ENCODE results near the gene PDXK. TPM values are rescaled to one million over a fixed set of nuclear protein-coding genes. Genes with fewer than 3 reads are reported as not detected.

The PDXK gene
- total and polyA plus RNA-seq, 2 of the 13 experiments (the other 11 are each of a cell fraction or from before 2014, with no cell fraction given), result 114 to 184 TPM

DNA sequence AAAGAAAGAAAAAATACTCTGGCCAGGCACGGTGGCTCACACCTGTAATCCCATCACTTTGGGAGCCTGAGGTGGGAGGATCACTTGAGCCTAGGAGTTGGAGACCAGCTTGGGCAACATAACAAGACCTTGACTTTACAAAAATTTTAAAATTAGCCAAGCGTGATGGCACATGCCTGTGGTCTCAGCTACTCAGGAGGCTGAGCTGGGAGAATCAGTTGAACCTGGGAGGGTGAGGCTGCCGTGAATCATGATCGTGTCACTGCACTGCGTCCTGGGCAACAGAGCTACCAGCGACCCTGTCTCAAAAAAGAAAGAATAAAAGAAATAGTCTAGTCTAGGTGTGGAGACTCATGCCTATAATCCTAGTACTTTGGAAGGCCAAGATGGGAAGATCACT is 37.3 kb upstream of the PDXK start (continued):
- TF ChIP-seq, protein P1, sequence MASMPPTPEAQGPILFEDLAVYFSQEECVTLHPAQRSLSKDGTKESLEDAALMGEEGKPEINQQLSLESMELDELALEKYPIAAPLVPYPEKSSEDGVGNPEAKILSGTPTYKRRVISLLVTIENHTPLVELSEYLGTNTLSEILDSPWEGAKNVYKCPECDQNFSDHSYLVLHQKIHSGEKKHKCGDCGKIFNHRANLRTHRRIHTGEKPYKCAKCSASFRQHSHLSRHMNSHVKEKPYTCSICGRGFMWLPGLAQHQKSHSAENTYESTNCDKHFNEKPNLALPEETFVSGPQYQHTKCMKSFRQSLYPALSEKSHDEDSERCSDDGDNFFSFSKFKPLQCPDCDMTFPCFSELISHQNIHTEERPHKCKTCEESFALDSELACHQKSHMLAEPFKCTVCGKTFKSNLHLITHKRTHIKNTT (CRISPR knock-in tag; IDR thresholded peaks at IDR 0.05), result no peak

DNA sequence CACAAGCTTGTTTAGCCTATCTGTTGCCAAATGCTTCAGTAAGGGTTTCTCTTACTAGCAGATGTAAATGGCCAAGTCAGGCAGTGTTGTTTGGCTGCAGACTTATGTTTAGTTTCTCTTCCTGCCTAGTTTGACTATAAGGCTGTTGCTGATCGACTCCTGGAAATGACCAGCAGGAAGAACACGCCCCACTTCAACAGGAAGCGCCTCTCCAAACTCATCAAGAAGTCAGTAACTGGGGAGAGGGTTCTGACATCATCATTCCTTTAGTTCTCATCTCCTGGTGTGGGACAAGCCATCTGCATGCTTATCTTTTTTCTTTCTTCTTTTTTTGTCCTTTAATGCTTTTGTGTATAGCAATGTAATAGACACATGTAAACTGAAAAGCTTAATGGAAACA is 34.5 kb upstream of the PDXK start:
- Histone ChIP-seq H3K36me3 (replicated peaks in 1 of 2; ENCODE audit: control insufficient read depth in 1 of 2, insufficient read depth in 2 of 2, low read length in 2 of 2) (peaks cover 46 to 69% of the 10 kb centered on the region in 2 experiments; a peak in 4 of 5 replicates), H3K4me3 (replicated peaks in 1 of 3; ENCODE audit: insufficient read depth in 1 of 3, low read depth in 2 of 3, low read length in 3 of 3) (no peak overlapping the region), H3K4me1 (ENCODE audit: insufficient read depth, low read length) (peaks cover 11% of the 10 kb centered on the region), H4K20me1 (ENCODE audit: insufficient read depth, low read length) (no peaks in the 10 kb centered on the region), H3K79me2 (ENCODE audit: insufficient read depth, low read length) (peaks cover 8% of the 10 kb centered on the region), H3K27me3 (ENCODE audit: control insufficient read depth in 1 of 2, insufficient read depth in 2 of 2, low read length in 2 of 2) (no peaks in the 10 kb centered on the region; a peak in 1 of 5 replicates), H3K9ac (ENCODE audit: insufficient read depth, low read depth, low read length) (no peak overlapping the region), H3K4me2 (ENCODE audit: low read depth, low read length) (no peak overlapping the region), H2AFZ (ENCODE audit: low read length) (no peak overlapping the region), H3K27ac (ENCODE audit: extremely low read length, insufficient read depth, low read length) (no peak overlapping the region), H3K9me3 (ENCODE audit: low read length) (no peaks in the 10 kb centered on the region)
- ChIA-PET POLR2A (no interaction called here), CTCF (ENCODE audit: low intra/inter-chr PET ratio, low total read pairs) (no interaction called here)
- in situ Hi-C loops (cut with HindIII; ENCODE audit: extremely low pct_ligation_motif_present, low pct_unique_long_range_greater_than_20kb), result no loop called here
- BruUV-seq (replicated peaks), result no TSS peak
- intact Hi-C loops (cut with micrococcal nuclease; ENCODE audit: unreplicated experiment), result no loop called here
- FAIRE-seq (no peak), DNase-seq (ENCODE audit: low spot score) (no peak), ATAC-seq (no peak)
- TF ChIP-seq TP53 (CRISPR knock-in tag; conservative IDR thresholded peaks at IDR 0.05) (no peak), FOXA3 (CRISPR knock-in tag; IDR thresholded peaks at IDR 0.05) (no peak), EHMT2 (IDR thresholded peaks at IDR 0.05; ENCODE audit: borderline replicate concordance, low read depth, low read length) (no peak), ZBTB20 (CRISPR knock-in tag; IDR thresholded peaks at IDR 0.05; ENCODE audit: borderline replicate concordance, low read depth) (no peak), TSC22D2 (CRISPR knock-in tag; IDR thresholded peaks at IDR 0.05; ENCODE audit: borderline replicate concordance) (no peak), ZNF333 (CRISPR knock-in tag; IDR thresholded peaks at IDR 0.05; ENCODE audit: borderline replicate concordance) (no peak), ZNF788 (CRISPR knock-in tag; IDR thresholded peaks at IDR 0.05; ENCODE audit: borderline replicate concordance) (no peak), ZBTB8A (CRISPR knock-in tag; IDR thresholded peaks at IDR 0.05; ENCODE audit: borderline replicate concordance, low read depth) (no peak), ZNF746 (CRISPR knock-in tag; IDR thresholded peaks at IDR 0.05) (no peak)
- TF ChIP-seq, protein P2, sequence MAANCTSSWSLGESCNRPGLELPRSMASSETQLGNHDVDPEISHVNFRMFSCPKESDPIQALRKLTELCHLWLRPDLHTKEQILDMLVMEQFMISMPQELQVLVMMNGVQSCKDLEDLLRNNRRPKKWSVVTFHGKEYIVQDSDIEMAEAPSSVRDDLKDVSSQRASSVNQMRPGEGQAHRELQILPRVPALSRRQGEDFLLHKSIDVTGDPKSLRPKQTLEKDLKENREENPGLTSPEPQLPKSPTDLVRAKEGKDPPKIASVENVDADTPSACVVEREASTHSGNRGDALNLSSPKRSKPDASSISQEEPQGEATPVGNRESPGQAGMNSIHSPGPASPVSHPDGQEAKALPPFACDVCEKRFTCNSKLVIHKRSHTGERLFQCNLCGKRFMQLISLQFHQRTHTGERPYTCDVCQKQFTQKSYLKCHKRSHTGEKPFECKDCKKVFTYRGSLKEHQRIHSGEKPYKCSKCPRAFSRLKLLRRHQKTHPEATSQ (CRISPR knock-in tag; IDR thresholded peaks at IDR 0.05; ENCODE audit: borderline replicate concordance), result no peak
- TF ChIP-seq, protein P3, sequence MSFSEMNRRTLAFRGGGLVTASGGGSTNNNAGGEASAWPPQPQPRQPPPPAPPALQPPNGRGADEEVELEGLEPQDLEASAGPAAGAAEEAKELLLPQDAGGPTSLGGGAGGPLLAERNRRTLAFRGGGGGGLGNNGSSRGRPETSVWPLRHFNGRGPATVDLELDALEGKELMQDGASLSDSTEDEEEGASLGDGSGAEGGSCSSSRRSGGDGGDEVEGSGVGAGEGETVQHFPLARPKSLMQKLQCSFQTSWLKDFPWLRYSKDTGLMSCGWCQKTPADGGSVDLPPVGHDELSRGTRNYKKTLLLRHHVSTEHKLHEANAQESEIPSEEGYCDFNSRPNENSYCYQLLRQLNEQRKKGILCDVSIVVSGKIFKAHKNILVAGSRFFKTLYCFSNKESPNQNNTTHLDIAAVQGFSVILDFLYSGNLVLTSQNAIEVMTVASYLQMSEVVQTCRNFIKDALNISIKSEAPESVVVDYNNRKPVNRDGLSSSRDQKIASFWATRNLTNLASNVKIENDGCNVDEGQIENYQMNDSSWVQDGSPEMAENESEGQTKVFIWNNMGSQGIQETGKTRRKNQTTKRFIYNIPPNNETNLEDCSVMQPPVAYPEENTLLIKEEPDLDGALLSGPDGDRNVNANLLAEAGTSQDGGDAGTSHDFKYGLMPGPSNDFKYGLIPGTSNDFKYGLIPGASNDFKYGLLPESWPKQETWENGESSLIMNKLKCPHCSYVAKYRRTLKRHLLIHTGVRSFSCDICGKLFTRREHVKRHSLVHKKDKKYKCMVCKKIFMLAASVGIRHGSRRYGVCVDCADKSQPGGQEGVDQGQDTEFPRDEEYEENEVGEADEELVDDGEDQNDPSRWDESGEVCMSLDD (CRISPR knock-in tag; IDR thresholded peaks at IDR 0.05; ENCODE audit: borderline replicate concordance), result no peak
- WGBS (ENCODE audit: low lambda C conversion rate), result 97% methylated on average over 3 of the region's 3 CpGs

All from HepG2 (cell line).